ENCODE data around the gene TIGD4.

GRCh38 chr4:152822323-152822722 is 42.8 kb upstream of the TIGD4 start:
- TF ChIP-seq CTCF (IDR thresholded peaks at IDR 0.05; ENCODE audit: low read length) (no peak), EZH2 (IDR thresholded peaks at IDR 0.05; ENCODE audit: borderline replicate concordance, low read length) (no peak)
